Upper lobe of left lung (tissue), 4 donors: ENCODE data around the gene SLC25A44.

Experiments used
- CTCF ChIP-seq, 6 experiments: fragments of 450-650 bp in 4 of 6; fragments of 200-600 bp in 2 of 6; sonication (generic) in 2 of 6; IDR thresholded peaks; one replicate each; pipeline ENCODE4 v1.5.1; 2016 to 2019; ENCODE audit warnings: antibody characterized with exemption in 6 of 6
- EP300 ChIP-seq, 4 donors: sonication (generic); formaldehyde crosslinking; IDR thresholded peaks; one replicate each; pipeline ENCODE4 v1.5.1; 2017; ENCODE audit warnings: antibody characterized with exemption in 4 of 4, control low read depth in 2 of 4
- POLR2A ChIP-seq, 4 donors: fragments of 450-650 bp; IDR thresholded peaks; one replicate each; pipeline ENCODE4 v1.5.1; 2016 to 2017; ENCODE audit warnings: antibody characterized with exemption in 4 of 4, mild to moderate bottlenecking in 2 of 4
- POLR2AphosphoS5 ChIP-seq, 2 donors: sonication (generic); formaldehyde crosslinking; IDR thresholded peaks; one replicate each; pipeline ENCODE4 v1.5.1; 2017; ENCODE audit warnings: antibody characterized with exemption in 2 of 2

- TF ChIP-seq CTCF (IDR thresholded peaks at IDR 0.05) (no peak), EP300 (IDR thresholded peaks at IDR 0.05) (no peak), POLR2A (IDR thresholded peaks at IDR 0.05) (no peak), POLR2AphosphoS5 (IDR thresholded peaks at IDR 0.05) (no peak)
Measured at GRCh38 chr1:156144742-156145141, 49.2 kb upstream of the SLC25A44 start.
